HG03460 (cell line): ENCODE data around the gene IQCF6.
"Not testable (repeated sequence)": the region's sequence is repeated elsewhere in the genome, so short reads cannot be mapped to it uniquely, and the experiment has no call there.

Experiments used
- ATAC-seq: cut with Tn5 transposase; IDR thresholded peaks from one replicate; pipeline ENCODE4 v1.9.1; 2021; ENCODE audit not compliant: unreplicated experiment

Gene IQCF6

DNA sequence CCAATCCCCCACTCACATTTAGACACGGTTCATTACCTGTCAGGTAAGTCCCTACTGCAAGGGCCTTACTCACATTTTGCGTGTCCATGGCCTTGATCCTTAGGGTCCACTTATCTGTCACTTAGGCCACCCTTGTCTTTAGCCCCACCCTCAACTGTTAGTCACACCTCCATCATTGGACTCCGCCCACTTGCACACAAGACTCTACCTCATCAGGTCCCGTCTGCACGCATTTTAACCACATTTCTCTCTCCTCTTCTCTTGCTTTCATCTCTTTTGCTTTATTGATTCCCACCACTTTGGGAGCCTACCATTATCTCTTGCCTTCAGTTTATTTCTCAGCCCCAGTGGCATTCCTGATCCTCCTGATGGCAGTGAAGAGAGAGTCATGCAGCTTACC is at the start of gene IQCF6:
IQCF6 (minus strand) TSS at position 101 of the 400 bp plus-strand sequence; CDS start at position 88, 13 bp downstream.
- no peak for ATAC-seq

DNA sequence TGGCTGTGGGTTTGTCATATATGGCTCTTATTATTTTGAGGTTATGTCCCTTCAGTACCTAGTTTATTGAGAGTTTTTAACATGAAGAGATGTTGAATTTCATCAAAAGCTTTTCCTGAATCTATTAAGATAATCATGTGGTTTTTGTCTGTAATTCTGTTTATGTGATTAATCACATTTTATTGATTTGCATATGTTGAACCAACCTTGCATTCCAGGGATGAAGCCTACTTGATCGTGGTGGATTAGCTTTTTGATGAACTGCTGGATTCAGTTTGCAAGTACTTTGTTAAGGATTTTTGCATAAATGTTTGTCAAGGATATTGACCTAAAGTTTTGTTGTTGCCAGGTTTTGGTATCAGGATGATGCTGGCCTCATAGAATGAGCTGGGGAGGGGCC is 49.3 kb upstream of the IQCF6 start:
- no peak for ATAC-seq

DNA sequence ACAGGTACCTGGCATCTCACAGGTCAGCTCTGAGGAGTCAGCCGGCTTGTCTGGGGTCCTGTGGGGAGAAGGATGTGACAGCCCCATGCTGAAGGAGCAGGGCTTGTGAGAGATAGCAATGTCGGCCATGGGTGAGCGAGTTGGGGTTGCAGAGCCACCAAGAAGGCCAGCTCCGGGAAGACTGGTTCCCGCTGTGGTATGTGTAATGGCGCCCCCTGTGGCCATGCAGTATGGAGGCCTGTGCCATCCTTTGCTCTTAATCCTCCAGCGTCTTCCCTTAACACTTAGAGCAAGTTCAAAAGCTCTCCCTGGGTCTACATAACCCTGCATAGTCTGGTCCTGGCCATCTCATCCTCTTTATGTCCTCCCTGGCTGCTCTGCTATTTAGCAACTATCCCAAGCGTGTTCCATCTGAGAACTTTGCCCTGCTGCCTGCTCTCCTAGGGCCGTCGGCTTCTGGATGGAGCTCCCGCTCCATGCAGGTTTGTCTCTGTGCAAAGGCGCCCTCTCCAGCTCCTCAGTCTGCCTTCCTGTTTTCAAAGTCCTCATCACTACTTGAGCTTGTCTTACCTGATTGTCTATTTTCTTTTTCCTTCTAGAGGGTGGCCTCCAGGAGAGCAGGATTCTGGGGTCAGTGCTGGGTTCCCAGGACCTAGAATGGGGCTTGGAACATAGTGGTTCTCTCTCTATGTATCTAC is 40.8 kb upstream of the IQCF6 start:
- ATAC-seq = no peak

DNA sequence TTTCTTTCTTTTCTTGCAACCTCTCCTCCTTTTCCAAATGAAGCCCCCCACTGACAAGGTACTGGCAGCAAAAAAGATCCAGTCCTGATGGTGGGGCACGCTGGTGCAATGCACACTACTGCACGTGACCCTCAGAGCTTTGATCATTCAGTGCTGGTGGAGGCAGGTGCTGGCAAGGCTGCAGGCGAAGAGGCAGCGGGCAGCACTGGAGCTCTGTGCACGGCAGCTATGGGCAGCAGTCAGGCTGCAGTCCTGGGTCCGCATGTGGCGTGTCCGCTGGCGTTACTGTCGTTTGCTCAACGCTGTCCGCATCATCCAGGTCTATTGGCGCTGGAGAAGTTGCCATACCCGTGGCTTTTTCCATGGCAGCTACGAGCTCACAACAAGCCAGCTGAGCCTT is 40.1 kb upstream of the IQCF6 start:
- ATAC-seq = no peak

DNA sequence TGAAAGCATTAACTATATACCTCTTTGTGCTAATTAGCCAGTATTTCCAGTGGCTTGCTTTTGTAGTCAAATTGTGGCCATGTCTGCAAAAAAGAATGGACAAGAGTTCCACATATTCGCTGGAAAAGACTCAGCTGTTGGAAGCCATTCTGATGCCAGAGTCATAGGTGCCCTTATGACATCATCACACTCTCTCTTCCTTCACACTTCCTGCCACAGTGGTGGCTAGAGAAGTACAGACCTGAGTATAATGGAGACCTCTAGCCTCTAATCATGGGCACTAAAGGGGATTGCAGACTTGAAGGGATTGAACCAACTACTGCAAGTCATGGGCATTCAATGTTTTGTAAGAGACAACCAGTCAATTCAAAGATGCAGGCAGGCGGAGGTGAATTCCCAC is 38.3 kb upstream of the IQCF6 start:
- ATAC-seq = no peak

DNA sequence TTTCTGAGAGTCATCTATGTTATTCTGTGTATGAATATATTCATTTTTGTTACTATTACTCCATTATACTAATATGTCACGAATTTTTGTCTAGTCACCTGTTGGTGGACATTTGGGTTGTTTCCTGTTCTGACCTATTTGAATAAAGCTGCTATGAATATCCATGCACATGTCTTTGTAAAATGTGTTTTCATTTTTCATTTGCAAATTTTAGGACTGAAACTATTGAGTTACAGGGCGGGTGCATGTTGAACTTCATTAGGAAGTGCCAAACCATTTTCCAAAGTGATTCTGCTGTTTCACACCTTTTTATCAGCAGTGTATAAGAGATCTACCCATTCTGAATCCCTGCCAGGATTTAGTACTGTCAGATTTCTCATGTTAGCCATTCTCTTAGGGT is 37.7 kb upstream of the IQCF6 start:
- ATAC-seq = no peak

DNA sequence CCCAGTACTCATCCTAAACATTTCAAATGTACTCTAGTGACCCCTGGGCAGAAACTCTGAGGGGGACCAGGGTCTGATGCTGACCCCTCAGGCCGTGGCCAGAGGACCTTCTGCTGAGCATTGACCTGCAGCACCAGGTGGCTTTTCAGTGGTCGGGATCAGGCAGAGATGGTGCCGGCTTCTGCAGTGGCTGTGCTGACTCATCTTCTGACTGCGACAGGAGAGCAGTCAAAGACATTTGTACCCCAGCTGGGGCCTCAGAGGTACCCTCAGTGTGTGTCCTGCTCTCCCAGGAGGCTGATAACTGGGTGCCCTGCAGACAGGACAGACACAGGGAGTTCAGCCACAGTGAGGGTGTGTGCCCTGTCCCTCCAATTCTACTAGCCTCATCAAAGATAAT is 36.6 kb upstream of the IQCF6 start:
- no peak for ATAC-seq

DNA sequence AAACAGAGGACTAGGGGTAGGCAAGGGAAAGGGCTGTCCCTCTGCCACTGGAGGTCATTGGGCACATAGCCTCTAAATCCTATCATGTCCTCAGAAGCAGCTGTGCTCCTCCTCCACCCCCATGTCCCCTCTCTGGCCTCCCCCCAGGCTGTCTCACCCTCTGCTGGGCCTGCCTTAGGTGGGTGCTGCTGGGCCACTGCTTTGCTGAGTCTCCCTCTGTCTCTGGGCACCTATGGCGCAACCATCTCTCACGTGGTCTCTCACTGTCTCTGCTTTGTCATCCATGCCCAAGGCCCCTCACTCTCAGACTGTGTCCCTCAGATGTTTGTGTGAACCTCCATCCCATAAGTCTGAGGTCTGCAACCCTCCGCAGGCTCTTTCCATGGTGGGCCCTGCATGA is 35.0 kb upstream of the IQCF6 start:
- no peak for ATAC-seq

DNA sequence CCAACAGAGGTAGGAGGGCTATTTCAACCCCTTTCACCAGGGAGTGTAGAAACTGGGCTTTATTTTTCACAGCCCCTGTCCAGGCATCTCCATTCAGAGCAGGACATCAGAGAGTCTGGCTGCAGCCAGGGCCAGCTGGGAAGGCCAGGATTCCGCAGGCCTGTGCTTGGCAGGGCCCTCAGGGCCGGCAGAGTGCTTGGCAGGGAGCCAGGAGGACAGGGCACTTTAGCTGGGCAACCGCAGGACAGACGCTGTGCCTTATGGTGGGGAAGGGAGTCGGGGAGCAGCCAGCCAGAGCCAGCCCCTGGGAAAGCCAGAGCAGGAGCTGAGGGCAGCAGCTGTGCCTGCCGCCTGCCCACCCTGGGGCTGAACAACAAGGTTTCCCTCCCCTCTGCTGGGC is 34.5 kb upstream of the IQCF6 start:
- no peak for ATAC-seq

DNA sequence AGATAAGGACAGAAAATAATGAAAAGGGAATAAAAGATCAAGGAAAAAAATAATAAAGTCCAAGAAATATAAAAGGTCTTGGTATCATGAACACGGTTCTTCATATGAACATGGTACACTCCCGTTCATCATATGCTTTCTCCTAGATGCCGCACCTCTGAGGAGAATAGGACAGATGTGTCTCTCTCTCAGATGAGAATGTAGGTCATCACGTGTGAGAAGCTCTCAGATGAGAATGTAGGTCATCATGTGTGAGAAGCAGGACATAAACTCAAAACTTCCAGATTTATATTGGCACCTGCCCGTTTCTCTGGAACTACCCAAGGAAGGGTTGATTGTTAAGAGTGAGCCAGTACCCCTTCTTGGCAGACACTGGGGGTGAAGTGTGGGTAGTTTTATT is 29.9 kb upstream of the IQCF6 start:
- no peak for ATAC-seq

DNA sequence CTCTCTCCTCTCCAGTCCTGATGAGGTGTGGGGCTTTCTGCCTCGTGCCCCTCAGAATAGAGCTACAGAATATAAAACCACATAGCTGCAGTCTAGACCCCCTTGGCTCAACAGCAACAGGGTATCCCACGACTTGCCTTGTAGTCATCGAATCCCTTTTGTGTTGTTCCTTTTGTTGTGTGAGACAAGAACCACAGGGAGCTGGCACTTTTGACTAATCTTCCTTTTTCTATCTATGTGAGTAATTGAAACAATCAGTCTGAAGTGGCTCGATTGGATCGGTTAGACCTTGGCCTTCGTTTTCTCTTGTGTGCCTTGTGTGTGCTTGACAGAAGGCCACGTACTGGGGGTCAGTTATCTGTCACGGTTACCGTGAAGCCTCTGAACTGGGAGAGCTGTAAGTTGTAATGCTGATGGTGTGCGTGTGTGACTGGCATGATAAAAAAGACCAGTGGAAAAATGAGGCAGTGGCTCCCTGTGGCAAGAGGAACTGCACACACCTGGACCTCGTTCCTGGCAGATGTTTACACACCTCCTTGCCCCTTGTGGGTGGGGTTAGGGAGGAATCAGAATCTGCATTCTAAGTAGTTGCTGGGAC is 23.2 kb upstream of the IQCF6 start:
- no peak for ATAC-seq

DNA sequence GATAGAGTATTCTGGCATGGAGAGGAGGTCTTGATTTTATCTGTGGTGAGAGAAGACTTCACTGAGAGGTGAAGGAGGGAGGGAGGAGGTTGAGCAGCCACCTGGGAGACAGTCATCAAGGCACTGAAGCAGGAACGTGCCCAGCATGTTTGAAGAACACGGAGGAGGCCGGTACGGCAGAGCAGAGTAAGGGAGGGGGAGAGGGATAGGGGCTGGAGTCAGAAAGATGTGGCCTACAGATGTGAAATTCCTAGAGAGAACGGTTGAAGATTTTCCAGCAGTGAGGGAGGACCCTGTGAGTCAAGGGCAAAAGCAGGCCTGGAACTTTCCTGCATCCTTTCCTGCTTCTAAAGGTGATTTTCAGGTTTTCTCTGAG is 21.7 kb upstream of the IQCF6 start:
- ATAC-seq = no peak

DNA sequence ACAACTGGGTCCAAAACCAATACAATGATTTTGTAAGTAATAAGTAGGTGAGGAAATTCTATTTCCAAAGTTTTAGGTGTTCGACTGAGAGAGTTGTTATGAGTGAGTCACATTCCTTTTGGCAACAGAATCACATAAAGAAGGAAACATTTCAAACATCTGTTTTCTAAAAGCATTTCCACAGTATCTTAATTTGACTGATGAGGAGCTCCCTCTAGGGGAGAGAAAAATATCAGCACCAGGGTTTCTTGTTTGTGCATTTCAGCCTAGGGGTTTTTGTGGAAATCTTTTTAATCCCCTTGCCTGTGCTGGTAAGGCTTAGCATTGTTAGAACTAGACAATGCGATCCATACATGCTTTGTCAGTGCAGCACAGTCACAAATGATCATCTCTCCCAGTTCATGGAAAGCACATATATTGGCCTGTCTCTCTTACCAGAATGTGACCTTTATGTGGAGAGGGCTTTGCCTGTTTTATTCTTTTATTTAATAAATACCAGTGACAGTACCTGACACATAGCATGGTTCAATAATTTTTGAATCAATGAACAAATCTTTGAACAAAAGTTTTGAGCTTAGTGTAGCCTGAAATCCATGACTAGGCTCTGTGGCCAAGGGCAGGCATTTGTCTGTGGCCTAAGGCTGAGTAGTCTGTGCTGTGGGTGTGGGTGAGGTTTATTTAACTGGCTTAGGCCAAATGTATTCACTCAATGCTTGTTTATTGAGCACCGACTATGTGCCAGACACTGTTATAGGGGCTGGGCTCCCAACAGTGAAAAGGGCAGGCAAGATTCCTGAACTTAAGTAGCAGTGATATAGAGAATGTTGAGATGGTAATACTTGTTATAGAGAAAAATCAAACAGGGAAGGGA is 21.1 kb upstream of the IQCF6 start:
- no peak for ATAC-seq

DNA sequence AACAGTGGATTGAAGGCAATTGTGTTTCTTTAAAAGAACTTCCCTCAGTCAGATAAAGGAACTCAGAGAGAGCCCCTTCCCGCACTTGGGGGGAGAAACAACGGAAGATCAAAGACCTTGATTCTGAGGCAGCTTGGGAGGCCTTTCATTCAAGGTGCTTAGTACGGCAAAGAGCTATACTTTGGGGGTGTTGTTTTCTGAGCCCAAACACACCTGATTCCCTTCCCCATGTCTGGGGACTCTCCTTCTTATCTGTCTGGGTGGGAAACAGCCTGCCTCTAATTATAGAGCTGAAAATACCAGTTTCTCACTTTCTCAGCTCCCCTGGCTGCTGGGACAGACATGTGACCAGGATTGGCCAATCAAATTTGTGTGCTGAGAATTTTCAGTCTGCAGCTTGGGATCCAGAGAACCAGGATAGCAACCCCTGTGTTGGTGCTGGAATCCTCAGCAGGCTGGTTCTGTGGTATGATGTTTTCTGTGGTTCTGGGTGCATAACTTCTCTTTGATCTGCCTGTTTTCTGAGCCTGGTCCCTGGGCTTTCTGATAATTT is 19.4 kb upstream of the IQCF6 start:
- no peak for ATAC-seq

DNA sequence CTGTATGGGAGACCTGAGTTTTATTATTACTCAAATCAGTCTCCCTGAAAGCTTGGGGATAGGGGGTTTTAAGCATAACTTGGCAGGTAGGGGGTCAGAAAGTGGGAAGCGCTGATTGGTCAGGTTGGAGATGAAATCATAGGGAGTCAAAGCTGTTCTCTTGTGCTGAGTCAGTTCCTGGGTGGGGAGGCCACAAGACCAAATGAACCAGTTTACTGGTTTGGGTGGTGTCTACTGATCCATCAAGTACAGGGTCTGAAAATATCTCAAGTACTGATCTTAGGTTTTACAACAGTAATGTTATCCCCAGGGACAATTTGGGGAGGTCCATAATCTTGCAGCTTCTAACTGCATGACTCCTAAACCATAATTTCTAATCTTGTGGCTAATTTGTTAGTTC is 17.8 kb upstream of the IQCF6 start:
- no peak for ATAC-seq

DNA sequence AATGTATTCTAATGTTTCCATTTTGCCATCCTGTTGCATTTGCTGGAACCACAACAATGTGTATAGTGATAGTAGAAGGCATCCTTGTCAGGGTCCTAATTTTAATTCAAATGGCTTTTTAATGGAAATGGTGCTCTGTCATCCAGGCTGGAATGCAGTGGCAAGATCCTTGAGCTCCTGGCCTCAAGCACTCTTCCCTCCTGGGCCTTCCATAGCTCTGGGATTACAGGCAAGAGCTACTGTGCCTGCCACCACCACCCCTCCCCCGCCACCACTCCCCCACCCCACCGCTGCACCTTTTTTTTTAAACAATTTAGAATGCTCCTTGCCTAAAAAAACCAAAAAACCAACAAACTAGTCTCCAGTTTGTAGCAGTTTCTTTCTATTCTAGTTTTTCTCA is 15.2 kb upstream of the IQCF6 start:
- no peak for ATAC-seq

DNA sequence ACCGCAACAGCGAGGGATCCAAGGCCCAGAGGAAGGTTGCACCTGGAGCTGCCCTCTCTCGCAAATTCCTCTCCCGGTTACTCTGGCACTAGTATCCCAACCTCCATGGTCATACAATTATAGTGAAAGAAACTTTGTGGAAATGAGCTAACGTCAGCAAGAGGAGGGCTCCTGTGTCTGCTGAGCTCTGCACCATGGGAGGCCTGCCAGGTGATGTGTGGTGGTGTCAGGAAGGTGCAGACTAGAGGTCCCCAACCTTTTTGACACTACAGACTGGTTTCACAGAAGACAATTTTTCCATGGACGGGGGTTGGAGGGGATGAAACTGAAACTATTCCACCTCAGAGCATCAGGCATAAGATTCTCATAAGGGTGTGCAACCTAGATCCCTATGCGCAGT is 13.2 kb upstream of the IQCF6 start:
- no peak for ATAC-seq

DNA sequence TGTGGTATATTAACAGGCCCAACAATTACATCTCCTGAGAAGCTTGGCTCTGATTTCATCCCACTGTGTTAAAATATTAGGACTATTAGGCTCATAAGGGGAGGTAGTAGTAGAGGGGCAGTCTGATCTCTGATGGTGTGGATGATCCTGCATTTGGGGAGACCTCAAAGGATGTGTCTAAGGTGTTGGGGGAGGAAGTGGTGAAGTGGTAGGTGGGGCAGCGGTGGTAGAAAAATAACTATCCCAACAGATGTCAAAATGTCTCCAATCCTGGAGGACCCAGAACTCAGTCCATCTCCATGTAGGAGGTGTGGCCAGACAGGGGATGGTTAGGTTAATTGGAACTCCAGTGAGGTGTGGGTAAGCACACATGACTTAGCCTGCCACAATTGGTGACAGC is 10.4 kb upstream of the IQCF6 start:
- ATAC-seq = no peak

DNA sequence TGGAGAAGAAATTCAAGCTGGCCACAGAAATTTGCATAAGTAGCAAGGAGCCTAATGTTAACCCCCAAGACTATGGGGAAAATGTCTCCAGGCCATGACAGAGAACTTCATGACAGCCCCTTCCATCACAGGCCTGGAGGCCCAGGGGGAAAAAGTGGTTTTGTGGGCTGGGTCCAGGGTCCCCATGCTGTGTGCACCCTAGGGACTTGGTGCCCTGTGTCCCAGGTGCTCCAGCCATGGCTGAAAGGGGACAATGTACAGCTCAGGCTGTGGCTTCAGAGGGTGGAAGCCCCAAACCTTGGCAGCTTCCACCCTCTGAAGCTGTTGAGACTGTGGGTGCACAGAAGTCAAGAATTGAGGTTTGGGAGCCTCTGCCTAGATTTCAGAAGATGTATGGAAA is 8.5 kb upstream of the IQCF6 start:
- not testable (repeated sequence) for ATAC-seq

DNA sequence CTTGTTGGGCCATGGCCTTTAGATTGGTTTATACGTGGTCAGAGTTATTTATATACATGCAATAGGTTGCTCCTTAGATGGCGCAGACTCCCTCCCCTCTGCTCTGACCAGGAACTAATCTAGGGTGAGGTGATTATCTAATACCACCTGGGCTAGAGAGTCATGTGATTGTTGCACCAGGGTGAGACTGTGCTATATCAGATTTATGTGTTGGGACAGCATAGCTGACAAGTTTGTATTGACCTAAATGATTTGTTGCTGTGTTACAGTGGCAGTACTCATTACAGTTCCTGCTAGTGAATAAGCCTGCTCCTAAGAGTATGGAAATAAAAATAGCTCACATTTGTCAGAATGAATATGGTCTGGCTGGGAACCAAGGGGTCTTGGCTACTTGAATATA is 7.2 kb upstream of the IQCF6 start:
- no peak for ATAC-seq

DNA sequence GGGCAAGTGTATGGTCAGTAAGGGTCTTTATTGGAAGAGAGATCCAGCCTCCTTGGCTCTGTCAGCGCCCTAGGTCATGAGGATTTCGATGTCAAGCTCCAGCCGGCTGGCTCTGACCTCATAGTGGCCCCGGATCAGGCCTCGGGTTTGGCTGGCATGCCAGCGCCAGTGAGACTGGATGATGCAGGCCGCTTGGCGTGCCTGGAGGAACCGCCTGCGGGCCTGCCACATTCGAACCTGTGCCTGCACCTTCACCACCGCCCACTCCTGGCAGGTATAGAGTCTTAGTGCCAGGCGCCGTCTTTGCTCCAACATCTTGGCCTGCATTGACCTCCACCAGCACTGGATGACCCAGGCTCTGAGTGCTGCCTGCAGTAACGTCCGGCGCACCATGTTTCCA is 483 bp downstream of the IQCF6 start:
- ATAC-seq = no peak

DNA sequence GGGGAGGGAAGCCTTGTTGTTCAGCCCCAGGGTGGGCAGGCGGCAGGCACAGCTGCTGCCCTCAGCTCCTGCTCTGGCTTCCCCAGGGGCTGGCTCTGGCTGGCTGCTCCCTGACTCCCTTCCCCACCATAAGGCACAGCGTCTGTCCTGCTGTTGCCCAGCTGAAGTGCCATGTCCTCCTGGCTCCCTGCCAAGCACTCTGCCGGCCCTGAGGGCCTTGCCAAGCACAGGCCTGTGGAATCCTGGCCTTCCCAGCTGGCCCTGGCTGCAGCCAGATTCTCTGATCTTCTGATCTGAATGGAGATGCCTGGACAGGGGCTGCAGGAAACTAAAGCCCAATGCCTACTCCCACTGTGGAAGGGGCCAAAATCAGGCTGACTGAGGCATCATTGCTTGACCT is 1.1 kb downstream of the IQCF6 start:
- no peak for ATAC-seq
